HL-60 (cell line): ENCODE measurements around the gene INTS11.

ENCODE experiments used
- DNase-seq, 2 experiments: peaks; one replicate each; pipeline ENCODE4 v3.0.0-alpha.2; 2010 to 2020; ENCODE audit warnings: low read depth in 1 of 2, low spot score in 1 of 2
- H3K27ac ChIP-seq: fragments of 250-450 bp; sonication (Bioruptor Pico); replicated peaks from 2 replicates; pipeline ENCODE4 v1.5.1; 2020; ENCODE audit warnings: mild to moderate bottlenecking, moderate library complexity
- H3K27me3 ChIP-seq: fragments of 250-450 bp; sonication (Bioruptor Pico); 2 replicates; pipeline ENCODE4 v1.5.1; 2021; ENCODE audit warnings: mild to moderate bottlenecking, moderate library complexity; ENCODE audit not compliant: insufficient read depth, poor library complexity, severe bottlenecking
- H3K4me3 ChIP-seq: replicated peaks from 2 replicates; pipeline ENCODE4 v1.5.1; 2011; ENCODE audit warnings: mild to moderate bottlenecking, control low read depth, low read length; ENCODE audit not compliant: insufficient read depth
- GABPA ChIP-seq: IDR thresholded peaks from 2 replicates; pipeline ENCODE4 v1.6.1; 2012; ENCODE audit warnings: low read depth
- POLR2AphosphoS5 ChIP-seq: IDR thresholded peaks from 2 replicates; pipeline ENCODE4 v1.6.1; 2012; ENCODE audit warnings: low read depth
- SPI1 ChIP-seq: IDR thresholded peaks from 2 replicates; pipeline ENCODE4 v1.6.1; 2012; ENCODE audit warnings: low read depth, mild to moderate bottlenecking, borderline replicate concordance
- TF ChIP-seq, protein P1 (sequence below): IDR thresholded peaks from 2 replicates; pipeline ENCODE4 v1.6.1; 2012; ENCODE audit warnings: low read depth; ENCODE audit not compliant: insufficient replicate concordance
- TF ChIP-seq, protein P2 (sequence below): IDR thresholded peaks from one replicate; pipeline ENCODE4 v1.5.1; 2011; ENCODE audit warnings: low read length, control low read depth, inconsistent platforms; ENCODE audit not compliant: insufficient read depth

INTS11 gene

DNA sequence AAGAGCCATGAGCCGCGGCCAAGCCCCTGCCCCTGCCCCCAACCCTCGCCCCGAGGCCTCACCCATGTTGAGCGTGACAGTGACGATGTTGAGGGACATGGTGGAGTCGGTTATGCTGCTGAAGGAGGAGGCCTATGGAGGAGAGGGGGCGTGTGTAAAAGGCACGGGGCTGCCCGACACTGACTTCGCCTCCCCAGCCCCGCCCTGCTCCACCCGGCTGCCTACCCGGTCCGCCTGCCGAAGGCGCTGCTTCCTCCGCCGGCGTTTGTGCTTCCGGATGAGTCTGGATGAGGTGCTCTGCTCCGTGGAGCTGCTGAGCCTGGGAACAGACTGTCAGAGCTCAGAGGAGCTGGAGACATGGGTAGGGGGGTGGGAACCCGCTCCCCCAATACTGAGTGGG is 15.7 kb upstream of the INTS11 start:
- no peak overlapping the region for H3K27ac ChIP-seq
- H3K4me3 ChIP-seq = no peak overlapping the region
- no peaks in the 10 kb centered on the region for H3K27me3 ChIP-seq
- DNase-seq = no peak
- TF ChIP-seq, protein P1, sequence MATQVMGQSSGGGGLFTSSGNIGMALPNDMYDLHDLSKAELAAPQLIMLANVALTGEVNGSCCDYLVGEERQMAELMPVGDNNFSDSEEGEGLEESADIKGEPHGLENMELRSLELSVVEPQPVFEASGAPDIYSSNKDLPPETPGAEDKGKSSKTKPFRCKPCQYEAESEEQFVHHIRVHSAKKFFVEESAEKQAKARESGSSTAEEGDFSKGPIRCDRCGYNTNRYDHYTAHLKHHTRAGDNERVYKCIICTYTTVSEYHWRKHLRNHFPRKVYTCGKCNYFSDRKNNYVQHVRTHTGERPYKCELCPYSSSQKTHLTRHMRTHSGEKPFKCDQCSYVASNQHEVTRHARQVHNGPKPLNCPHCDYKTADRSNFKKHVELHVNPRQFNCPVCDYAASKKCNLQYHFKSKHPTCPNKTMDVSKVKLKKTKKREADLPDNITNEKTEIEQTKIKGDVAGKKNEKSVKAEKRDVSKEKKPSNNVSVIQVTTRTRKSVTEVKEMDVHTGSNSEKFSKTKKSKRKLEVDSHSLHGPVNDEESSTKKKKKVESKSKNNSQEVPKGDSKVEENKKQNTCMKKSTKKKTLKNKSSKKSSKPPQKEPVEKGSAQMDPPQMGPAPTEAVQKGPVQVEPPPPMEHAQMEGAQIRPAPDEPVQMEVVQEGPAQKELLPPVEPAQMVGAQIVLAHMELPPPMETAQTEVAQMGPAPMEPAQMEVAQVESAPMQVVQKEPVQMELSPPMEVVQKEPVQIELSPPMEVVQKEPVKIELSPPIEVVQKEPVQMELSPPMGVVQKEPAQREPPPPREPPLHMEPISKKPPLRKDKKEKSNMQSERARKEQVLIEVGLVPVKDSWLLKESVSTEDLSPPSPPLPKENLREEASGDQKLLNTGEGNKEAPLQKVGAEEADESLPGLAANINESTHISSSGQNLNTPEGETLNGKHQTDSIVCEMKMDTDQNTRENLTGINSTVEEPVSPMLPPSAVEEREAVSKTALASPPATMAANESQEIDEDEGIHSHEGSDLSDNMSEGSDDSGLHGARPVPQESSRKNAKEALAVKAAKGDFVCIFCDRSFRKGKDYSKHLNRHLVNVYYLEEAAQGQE = no peak
- no peak for TF ChIP-seq POLR2AphosphoS5

DNA sequence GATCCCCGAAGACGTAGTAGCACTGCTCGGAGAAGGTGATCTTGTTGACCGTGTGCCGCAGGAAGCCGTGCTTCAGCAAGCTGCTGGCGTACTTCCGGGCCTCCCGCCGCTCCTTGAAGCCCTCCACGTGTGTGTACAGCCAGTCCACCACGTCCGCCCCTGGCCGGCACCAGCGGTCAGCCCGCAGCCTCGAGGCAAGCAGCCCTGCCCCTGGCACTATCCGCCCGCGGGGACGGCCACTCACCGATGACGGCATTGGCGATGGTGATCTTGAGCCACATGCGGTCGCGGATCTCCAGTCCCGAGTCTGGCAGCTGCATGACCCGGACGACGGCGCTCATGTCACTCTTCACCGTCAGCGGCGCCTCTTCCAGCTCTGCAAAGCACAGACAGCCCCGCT is 13.8 kb upstream of the INTS11 start:
- Histone ChIP-seq H3K27ac (no peak overlapping the region), H3K4me3 (no peak overlapping the region), H3K27me3 (no peaks in the 10 kb centered on the region)
- DNase-seq = no peak
- TF ChIP-seq, protein P1 = no peak
- TF ChIP-seq, protein P2, sequence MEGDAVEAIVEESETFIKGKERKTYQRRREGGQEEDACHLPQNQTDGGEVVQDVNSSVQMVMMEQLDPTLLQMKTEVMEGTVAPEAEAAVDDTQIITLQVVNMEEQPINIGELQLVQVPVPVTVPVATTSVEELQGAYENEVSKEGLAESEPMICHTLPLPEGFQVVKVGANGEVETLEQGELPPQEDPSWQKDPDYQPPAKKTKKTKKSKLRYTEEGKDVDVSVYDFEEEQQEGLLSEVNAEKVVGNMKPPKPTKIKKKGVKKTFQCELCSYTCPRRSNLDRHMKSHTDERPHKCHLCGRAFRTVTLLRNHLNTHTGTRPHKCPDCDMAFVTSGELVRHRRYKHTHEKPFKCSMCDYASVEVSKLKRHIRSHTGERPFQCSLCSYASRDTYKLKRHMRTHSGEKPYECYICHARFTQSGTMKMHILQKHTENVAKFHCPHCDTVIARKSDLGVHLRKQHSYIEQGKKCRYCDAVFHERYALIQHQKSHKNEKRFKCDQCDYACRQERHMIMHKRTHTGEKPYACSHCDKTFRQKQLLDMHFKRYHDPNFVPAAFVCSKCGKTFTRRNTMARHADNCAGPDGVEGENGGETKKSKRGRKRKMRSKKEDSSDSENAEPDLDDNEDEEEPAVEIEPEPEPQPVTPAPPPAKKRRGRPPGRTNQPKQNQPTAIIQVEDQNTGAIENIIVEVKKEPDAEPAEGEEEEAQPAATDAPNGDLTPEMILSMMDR = no peak
- no peak for TF ChIP-seq SPI1
- no peak for TF ChIP-seq GABPA
- no peak for TF ChIP-seq POLR2AphosphoS5

DNA sequence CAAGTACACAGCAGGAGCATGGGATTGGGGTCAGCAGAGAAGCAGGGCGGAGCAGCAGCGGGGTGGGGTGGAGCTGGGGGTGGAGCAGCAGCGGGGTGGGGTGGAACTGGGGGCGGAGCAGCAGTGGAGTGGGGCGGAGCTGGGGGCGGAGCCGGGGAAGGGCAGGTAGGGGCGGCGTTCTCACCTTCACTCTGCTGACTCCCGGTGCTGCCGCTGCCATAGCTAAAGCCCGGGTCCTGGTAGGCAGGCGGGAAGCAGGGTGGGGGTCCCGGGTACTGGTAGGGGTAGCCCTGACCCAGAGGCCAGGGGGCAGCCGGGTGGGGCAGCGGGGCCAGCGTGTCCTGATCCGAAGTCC is 13.3 kb upstream of the INTS11 start:
- Histone ChIP-seq H3K27me3 (no peaks in the 10 kb centered on the region), H3K4me3 (no peak overlapping the region), H3K27ac (no peak overlapping the region)
- no peak for TF ChIP-seq SPI1
- TF ChIP-seq, protein P1 = no peak
- TF ChIP-seq POLR2AphosphoS5 = no peak
- TF ChIP-seq GABPA = no peak
- TF ChIP-seq, protein P2 = no peak
- no peak for DNase-seq
